COLO668 (cell line): ENCODE measurements around the gene TMEM72.

Experiments used
- DNase-seq: peaks from one replicate; lab custom pipeline; 2025; ENCODE audit not compliant: unreplicated experiment; lab: John Stamatoyannopoulos, UW

Gene TMEM72

DNA sequence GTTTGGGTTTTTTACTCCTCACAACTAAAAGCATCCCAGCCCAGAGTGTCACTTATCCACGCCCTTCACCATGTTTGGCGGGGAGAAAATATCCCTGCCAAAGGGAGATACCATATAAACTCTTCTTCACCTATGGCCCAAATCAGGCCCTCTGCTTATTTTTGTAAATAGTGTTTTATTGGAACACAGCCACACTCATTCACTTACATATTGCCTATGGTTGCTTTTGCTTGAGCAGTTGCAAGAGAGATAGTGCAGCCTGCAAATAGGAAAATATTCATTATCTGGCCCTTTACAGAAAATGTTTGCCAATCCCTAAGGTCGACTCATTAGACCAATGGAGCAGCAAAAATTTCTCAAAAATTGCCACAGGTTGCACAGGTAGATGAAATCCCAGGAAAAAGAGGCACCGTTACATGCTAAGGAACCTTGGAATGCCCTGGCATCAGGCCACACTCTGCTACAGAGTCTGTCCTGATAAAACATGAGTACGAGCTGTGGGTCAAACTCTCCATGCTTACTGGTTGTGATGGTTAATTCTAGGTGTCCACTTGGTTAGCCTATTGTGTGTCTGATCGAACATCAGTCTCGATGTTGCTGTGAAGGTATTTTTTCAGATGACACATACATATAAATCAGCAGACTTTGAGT, 40.6 kb downstream of the TMEM72 start:
- no peak for DNase-seq

- DNase-seq, result no peak
Measured at GRCh38 chr10:44952779-44953231, 41.7 kb downstream of the TMEM72 start.

DNA sequence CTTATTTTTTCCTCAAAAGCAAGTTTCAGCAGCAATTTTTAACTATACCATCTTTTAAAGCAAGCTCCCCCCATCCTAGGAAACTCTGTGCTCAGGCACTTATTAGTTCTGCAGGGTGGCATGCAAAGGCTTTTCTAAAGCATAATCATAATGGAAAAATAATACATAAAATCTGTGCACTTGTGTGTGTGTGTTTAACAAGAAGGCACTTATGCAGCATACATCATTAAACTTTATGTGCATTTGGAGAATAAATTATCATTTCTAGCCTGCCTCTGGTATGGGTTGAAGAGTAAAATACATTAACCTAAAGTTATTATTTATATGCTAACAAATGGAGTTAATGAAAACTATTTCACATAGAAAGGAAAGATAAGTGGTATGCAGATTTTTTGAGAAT, 42.9 kb downstream of the TMEM72 start:
- DNase-seq, result no peak

DNA sequence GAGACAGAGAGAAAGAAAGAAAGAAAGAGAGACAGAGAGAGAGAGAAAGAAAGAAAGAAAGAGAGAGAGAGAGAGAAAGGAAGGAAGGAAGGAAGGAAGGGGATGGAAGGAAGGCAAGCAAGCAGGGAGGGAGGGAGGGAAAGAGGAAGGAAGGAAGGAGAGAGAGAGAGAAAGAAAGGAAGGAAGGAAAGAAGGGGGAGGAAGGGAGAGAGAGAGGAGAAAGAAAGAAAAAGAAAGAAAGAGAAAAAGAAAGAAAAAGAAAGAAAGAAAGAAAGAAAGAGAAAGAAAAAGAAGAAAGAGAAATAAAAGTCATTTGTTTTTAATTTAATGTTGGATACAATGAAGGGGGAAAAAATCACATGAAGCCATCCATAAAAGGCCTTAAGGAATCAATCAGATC, 43.8 kb downstream of the TMEM72 start:
- DNase-seq, result no peak

DNA sequence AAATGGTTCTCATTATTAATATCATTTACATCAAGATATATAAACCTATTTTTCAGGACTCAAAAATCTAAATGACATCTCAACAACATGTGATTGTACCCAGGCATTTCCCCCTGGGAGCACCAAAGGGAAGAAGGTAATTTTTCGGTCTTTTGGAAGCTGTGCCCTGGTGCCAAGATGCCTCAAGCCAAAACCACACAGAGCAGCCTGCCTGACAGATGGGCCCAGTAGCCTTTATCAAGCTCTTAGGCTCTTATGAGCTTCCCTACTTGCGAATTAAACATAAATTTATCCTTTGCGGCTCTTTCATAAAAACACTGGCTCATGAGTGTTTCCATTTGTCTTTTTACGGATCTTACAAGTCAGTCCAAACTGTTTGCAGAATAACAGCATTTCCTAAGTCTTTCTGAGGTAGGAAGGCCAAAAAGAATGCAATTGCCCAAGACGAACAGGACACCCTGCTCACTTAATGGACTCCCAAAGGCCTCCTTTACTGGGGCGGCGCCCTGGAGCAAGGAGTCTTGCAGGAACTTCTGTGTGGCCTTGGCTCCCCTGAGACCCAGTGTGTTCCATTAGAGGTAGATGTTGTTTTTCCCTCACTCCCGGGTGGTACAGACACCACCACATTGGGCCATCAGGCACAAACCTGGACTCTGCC, 44.4 kb downstream of the TMEM72 start:
- DNase-seq, result no peak

DNA sequence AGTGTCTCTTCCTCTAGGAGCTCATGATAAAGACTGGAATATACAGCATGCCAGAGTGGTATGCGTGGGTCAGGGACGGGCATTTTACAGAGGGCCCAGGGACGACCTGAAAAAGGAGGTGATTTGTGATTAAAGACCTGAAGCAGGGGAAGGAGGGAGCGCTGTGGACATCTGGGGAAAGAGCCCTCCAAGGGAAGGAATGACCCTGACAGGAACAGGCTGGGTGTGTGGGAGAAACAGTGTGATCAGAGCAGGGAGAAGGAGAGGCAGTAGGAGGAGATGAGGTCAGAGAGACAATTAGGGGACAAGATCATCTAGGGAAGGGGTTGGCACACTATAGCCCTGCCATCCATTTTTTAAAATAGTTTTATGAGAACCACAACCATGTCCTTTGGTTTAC, 45.1 kb downstream of the TMEM72 start:
- DNase-seq, result no peak

- DNase-seq, result no peak
Measured at GRCh38 chr10:44956717-44957706, 45.9 kb downstream of the TMEM72 start.

DNA sequence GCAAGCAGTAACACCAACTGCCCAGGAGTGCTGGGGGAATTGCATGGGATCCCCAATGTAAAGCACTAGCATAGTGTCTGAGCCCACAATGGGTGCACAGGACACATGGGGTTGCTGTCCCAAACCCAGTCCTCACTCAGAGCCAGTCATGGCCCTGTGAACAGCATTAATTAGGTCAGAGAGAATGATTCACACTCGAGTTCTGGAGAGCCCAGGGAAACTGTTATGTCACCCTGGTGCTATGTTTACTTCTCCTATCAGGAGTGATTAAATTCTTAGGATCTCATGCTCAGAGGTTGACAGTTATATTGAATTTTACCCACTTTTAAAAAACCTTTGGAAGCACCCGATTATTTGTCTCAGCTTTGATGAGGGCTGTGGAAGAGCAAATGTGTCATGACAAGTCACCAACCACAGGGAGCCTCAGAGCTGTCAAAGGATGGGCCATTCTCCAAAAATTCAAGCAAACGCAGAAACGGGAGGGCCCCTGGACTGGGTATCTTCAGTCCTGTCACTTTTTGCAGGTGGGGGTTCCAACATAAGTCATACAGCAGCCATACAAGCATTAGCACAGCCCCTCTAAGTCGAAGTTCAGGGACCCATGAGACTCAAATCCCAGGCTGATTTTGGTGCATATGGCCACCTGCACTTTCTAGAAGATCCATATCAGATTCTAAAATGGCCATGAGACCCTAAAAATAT, 47.2 kb downstream of the TMEM72 start:
- DNase-seq, result no peak

- DNase-seq, result no peak
Measured at GRCh38 chr10:44958898-44959246, 47.7 kb downstream of the TMEM72 start.

DNA sequence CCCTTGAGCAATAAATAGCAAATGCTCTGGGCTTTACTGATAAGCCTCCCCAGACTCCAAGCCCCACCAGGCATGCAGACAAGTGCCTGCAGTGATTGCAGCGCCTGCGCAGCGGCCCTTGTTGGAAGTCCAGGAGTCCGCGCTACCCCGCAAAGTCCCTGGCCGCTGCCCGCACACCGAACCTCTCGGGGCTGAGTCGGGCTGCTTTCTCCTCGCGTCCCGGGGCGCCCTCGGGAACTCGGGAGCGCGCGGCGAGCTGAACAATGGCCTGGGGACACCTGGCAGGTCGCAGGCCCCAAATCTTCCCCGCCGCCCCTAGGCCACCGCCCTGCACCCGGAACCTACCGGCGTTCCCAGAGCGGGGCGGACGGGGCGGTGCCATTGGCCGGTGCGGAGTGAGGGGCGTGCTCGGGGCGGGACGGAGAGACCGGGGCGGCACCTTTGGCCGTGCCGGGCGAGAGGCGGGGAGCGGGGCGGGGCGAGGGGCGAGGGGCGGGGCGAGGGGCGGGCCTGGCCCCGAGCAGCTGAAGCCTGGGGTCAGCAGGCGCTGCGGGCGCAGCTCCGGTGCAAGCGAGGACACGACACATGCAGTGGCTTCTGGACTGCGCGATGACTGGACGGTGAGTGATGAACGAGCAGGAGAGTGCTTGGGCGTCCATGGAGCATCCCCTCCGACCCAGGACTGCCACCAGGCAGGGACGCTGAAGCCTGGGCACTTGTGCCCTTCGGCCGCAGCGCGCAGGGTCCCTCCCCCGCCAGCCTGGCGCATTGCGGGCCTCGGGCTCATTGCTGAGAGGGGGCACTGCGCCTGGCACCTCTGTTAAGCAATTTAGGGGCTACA, 48.3 kb downstream of the TMEM72 start, which contains the start of gene RASSF4:
TSS of gene RASSF4 (plus strand) at position 556 of the 841 bp plus-strand sequence. CDS start 10,401 bp downstream, outside the sequence.
- DNase-seq, result peak; percentile 85

GRCh38 chr10:44960088-44960460, 48.9 kb downstream of the TMEM72 start:
- no peak for DNase-seq

DNA sequence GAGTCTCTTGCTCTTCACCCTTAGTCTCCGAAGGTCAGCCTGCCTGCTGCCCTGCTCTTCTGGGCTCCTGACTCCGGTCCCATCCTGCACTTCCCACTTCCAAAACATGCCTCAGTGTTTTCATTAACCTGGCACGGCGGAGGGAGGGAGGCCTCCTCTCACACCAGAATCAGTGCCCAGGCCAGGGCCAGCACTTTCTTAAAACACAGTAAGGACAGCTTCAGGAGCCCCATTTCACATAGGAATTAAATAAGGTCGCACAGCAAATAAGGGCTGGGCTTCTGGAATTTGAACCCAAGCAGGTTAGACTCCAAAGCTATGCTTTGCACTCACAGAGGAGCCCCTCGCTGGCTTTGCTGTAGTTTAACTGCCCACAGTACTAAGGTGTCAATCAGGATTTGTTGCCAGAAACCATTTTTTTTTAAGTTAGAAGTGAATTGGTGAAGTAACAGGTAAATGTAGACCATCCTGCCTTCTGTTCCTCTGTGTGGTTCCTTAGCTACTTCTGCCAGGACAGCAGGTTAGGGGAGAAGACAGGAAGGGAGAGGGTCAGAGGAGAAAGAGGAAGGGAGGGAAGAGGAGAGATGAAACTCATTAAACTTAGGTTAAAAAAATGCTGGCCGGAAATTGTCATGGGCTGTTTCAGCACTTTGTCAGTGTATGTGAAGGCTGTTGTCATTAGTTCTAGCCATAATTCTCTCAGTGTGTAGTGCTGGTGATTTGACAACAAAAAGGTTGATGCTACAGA, 49.5 kb downstream of the TMEM72 start:
- DNase-seq, result no peak

GRCh38 chr10:44961230-44961571, 50.1 kb downstream of the TMEM72 start:
- no peak for DNase-seq

DNA sequence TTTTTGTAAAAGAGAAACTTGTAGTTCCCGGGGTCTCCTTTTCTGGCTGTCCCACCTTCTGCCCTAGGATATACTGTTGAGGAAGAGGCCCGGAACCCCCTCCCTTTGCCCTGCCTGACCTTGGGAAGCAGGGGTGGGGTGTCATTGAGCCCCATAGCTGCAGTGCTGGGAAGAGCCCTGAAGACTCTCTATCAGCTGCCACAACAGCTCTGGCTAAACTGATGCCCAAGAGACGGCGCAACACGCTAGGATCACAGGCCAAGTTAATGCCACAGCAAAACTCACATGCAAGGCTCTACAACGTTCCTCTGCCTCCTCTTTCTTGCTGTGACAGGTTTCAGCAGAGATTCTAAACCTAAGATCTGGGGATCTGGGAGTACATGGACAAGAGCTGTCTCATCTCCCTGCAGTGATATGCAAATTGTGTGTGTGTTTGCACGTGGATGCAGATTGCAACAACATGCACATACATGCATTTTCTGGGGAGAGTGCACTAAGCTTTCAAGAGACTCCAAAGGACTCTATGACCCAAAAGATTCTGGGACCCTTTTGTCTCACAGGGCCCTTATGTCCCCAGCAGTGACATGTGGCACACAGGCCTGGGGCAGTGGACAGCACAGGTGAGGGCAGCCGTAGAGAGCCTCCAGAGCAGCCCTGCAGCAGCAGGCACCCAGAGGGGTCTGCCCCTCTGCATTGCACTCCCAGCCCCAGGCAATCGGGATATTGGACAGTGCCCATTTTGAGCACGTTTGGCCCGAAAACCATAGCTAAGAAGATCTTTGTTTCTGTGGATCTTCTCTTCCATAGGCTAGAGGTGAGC, 51.0 kb downstream of the TMEM72 start:
- DNase-seq, result no peak

- DNase-seq, result peak; percentile 75
Measured at GRCh38 chr10:44962870-44963738, 52.0 kb downstream of the TMEM72 start.

DNA sequence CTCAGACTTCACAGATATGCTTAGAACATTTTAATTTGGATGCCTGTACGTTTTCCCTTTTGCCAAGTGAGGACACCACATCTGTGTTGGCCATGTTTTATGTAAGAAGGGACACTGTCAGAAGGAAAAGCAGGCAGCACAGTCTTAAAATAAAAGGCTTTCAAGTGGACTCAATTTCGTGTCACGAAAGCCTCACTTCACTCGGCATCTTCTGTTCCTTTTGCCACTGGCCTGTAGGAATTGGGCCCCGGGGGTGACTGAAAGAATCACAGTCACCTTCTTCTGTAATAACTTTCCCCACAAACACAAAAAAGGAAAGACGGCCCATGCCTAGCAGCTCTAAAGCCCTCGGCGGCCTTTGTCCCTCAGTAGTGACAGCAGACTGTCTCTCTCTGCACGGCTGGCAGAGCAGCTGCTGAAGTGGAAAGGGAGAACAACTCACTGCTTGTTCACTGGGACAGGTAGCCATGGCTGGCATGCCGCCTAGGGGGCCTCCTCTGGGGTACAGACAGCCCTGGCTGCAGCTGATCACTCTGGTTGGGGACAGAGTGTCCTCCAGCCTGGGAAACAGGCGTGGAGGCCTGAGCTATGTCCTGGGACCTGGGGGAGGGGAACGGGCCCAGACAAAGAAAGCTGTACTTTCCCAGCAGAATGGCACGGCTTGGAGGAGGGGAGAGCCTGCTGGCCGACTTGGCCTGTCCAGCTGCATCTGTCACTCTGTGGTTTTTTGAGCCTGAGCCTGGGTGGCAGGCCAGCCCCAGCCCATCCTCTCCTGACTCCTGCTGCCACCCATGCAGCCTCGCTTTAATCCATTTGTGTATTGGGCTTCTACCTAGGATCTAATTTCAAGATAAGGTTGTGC, 52.9 kb downstream of the TMEM72 start:
- peak; percentile 25 for DNase-seq

GRCh38 chr10:44965104-44965503, 54.0 kb downstream of the TMEM72 start:
- no peak for DNase-seq
